ENCODE data around the gene TP53RK.

TP53RK gene

GRCh38 chr20:46680684-46681031 is 8.6 kb downstream of the TP53RK start:
- ChIA-PET CTCF (interaction anchor here (0.6 to 4.7 kb wide), 20 partner anchors 9 to 219 kb away, joined by 3 to 45 read pairs (median 4); partner anchors contain the start of gene ZNF334), POLR2A (no interaction called here)

GRCh38 chr20:46678516-46678915 is 10.7 kb downstream of the TP53RK start:
- CTCF ChIA-PET = interaction anchor here (0.7 to 2.1 kb wide), 2 partner anchors 120 to 157 kb away, joined by 3 to 7 read pairs; no protein-coding TSS in a partner anchor
- no peaks in the 10 kb centered on the region for H3K9me3 ChIP-seq (ENCODE audit: control insufficient read depth, insufficient read depth, low read depth, low read length)

More at GRCh38 chr20:46680684-46681031, 8.6 kb downstream of the TP53RK start:
- no peaks in the 10 kb centered on the region for H3K9me3 ChIP-seq (ENCODE audit: control insufficient read depth, insufficient read depth, low read depth, low read length)
- TF ChIP-seq ZNF391 (tag by site-specific recombination; IDR thresholded peaks at IDR 0.05; ENCODE audit: borderline replicate concordance, low read depth) (no peak), ZNF366 (tag by site-specific recombination; conservative IDR thresholded peaks at IDR 0.05) (no peak), SCRT1 (tag by site-specific recombination; IDR thresholded peaks at IDR 0.05; ENCODE audit: borderline replicate concordance) (no peak), ZNF16 (tag by site-specific recombination; IDR thresholded peaks at IDR 0.05; ENCODE audit: low read depth) (no peak), ZNF768 (tag by site-specific recombination; IDR thresholded peaks at IDR 0.05) (no peak), ZNF266 (tag by site-specific recombination; IDR thresholded peaks at IDR 0.05; ENCODE audit: low read depth) (no peak), BCL11A (tag by site-specific recombination; IDR thresholded peaks at IDR 0.05; ENCODE audit: low read depth) (no peak), ELK4 (IDR thresholded peaks at IDR 0.05; ENCODE audit: borderline replicate concordance, low read depth, low read length) (no peak), ZFP3 (tag by site-specific recombination; IDR thresholded peaks at IDR 0.05; ENCODE audit: low read depth) (no peak)
- H3K4me1 ChIP-seq (ENCODE audit: control insufficient read depth, insufficient read depth, low read length) = no peaks in the 10 kb centered on the region
- no peak overlapping the region for H3K27ac ChIP-seq (ENCODE audit: extremely low read depth, low read depth, low read length)
- peaks cover 0 to 22% of the 10 kb centered on the region in 2 experiments; a peak in 1 of 3 replicates for H3K36me3 ChIP-seq (ENCODE audit: control insufficient read depth in 2 of 2, insufficient read depth in 1 of 2, low read length in 2 of 2)
- no peak overlapping the region for H3K4me3 ChIP-seq (ENCODE audit: low read depth, low read length)

More at GRCh38 chr20:46678516-46678915, 10.7 kb downstream of the TP53RK start:
- POLR2A ChIA-PET = no interaction called here
- H3K4me1 ChIP-seq (ENCODE audit: control insufficient read depth, insufficient read depth, low read length) = no peaks in the 10 kb centered on the region
- H3K4me3 ChIP-seq (ENCODE audit: low read depth, low read length) = no peak overlapping the region
- no peak for TF ChIP-seq EGR2 (tag by site-specific recombination; IDR thresholded peaks at IDR 0.05; ENCODE audit: low read depth)
- TF ChIP-seq KLF1 (tag by site-specific recombination; IDR thresholded peaks at IDR 0.05) = no peak
- TF ChIP-seq ZNF639 (tag by site-specific recombination; IDR thresholded peaks at IDR 0.05) = no peak
- TF ChIP-seq ZNF10 (tag by site-specific recombination; IDR thresholded peaks at IDR 0.05) = no peak
- no peak for TF ChIP-seq ZNF335 (tag by site-specific recombination; conservative IDR thresholded peaks at IDR 0.05)
- no peak for TF ChIP-seq BCL6B (tag by site-specific recombination; IDR thresholded peaks at IDR 0.05)
- no peak for TF ChIP-seq ZNF449 (tag by site-specific recombination; IDR thresholded peaks at IDR 0.05)
- TF ChIP-seq BCL11A (tag by site-specific recombination; IDR thresholded peaks at IDR 0.05; ENCODE audit: low read depth) = no peak
- no peak for TF ChIP-seq TRIM28 (IDR thresholded peaks at IDR 0.05; ENCODE audit: borderline replicate concordance, low read length)
- TF ChIP-seq ZNF555 (tag by site-specific recombination; conservative IDR thresholded peaks at IDR 0.05) = no peak
- no peak for TF ChIP-seq ZNF19 (tag by site-specific recombination; IDR thresholded peaks at IDR 0.05; ENCODE audit: low read depth)
- no peak for TF ChIP-seq ZNF155 (tag by site-specific recombination; IDR thresholded peaks at IDR 0.05)
- H3K36me3 ChIP-seq (ENCODE audit: control insufficient read depth in 2 of 2, insufficient read depth in 1 of 2, low read length in 2 of 2) = peaks cover 0 to 10% of the 10 kb centered on the region in 2 experiments; a peak in 1 of 3 replicates
- no peak overlapping the region for H3K27ac ChIP-seq (ENCODE audit: extremely low read depth, low read depth, low read length)
